GM10248 (cell line): ENCODE measurements around the gene TGIF2.

Experiments
- CTCF ChIA-PET: fragments of 300-600 bp; sonication (Branson Sonifier 250); formaldehyde crosslinking; extraction: SDS; loops from one replicate; lab custom pipeline; 2021; ENCODE audit warnings: antibody characterized with exemption; lab: Yijun Ruan, JAX
- POLR2A ChIA-PET: fragments of 350-650 bp; sonication (Branson Sonifier 250); formaldehyde crosslinking; extraction: SDS; loops from one replicate; lab custom pipeline; 2020; ENCODE audit warnings: antibody characterized with exemption; lab: Yijun Ruan, JAX
- DNase-seq: peaks from one replicate; pipeline ENCODE4 v3.0.0; 2012; ENCODE audit errors: extremely low spot score
- CTCF ChIP-seq: IDR thresholded peaks from 2 replicates; pipeline ENCODE4 v1.5.1; 2012; ENCODE audit warnings: mild to moderate bottlenecking, low read depth; ENCODE audit errors: extremely low read depth, missing control alignments, control extremely low read depth

TGIF2 gene

GRCh38 chr20:36541768-36542488 lies 31.5 kb upstream of the TGIF2 start:
- no peak for DNase-seq
- peak; percentile 33 for TF ChIP-seq CTCF
- CTCF ChIA-PET = interaction anchor here (0.8 to 1.9 kb wide), 3 partner anchors 10 to 40 kb away, joined by 3 to 5 read pairs (median 4); no protein-coding TSS in a partner anchor
- POLR2A ChIA-PET = no interaction called here

GRCh38 chr20:36542516-36543183 lies 30.7 kb upstream of the TGIF2 start:
- CTCF ChIA-PET = interaction anchor here (1.7 to 1.9 kb wide), 2 partner anchors 9 to 41 kb away, joined by 4 to 5 read pairs; no protein-coding TSS in a partner anchor

GRCh38 chr20:36543184-36544133 lies 29.9 kb upstream of the TGIF2 start:
- ChIA-PET CTCF (interaction anchor here (0.6 to 1.9 kb wide), 3 partner anchors 8 to 327 kb away, joined by 3 to 5 read pairs (median 4); no protein-coding TSS in a partner anchor), POLR2A (no interaction called here)
- TF ChIP-seq CTCF = no peak
- DNase-seq = peak; percentile 11

More at GRCh38 chr20:36542516-36543183, 30.7 kb upstream of the TGIF2 start:
- no peak for TF ChIP-seq CTCF
- peak; percentile 9 for DNase-seq
- POLR2A ChIA-PET = no interaction called here

- POLR2A ChIA-PET = no interaction called here
- DNase-seq = no peak
- no peak for TF ChIP-seq CTCF
- CTCF ChIA-PET = interaction anchor here (2.7 kb wide), 1 partner anchor 13 kb away, joined by 9 read pairs; no protein-coding TSS in a partner anchor
Measured at GRCh38 chr20:36544134-36545018, 29.0 kb upstream of the TGIF2 start.

- ChIA-PET CTCF (interaction anchor here (2.0 to 2.7 kb wide), 2 partner anchors 11 to 14 kb away, joined by 4 to 9 read pairs; no protein-coding TSS in a partner anchor), POLR2A (no interaction called here)
- TF ChIP-seq CTCF = no peak
- no peak for DNase-seq
Measured at GRCh38 chr20:36546111-36546736, 27.2 kb upstream of the TGIF2 start.
